HL-60 (cell line): ENCODE measurements around the gene C10orf71.

Experiments used
- CTCF ChIP-seq: IDR thresholded peaks from one replicate; pipeline ENCODE4 v1.5.1; 2011; ENCODE audit warnings: low read length, control low read depth, inconsistent platforms; ENCODE audit not compliant: insufficient read depth
- GABPA ChIP-seq: IDR thresholded peaks from 2 replicates; pipeline ENCODE4 v1.6.1; 2012; ENCODE audit warnings: low read depth
- POLR2AphosphoS5 ChIP-seq: IDR thresholded peaks from 2 replicates; pipeline ENCODE4 v1.6.1; 2012; ENCODE audit warnings: low read depth
- REST ChIP-seq: IDR thresholded peaks from 2 replicates; pipeline ENCODE4 v1.6.1; 2012; ENCODE audit warnings: low read depth; ENCODE audit not compliant: insufficient replicate concordance

GRCh38 chr10:49331431-49331830 lies 32.5 kb downstream of the C10orf71 start:
- no peak for TF ChIP-seq CTCF
- no peak for TF ChIP-seq POLR2AphosphoS5
- no peak for TF ChIP-seq GABPA
- no peak for TF ChIP-seq REST
